GM12878 (cell line): Measurements from ENCODE around the gene TIPIN. TPM values are rescaled to one million over a fixed set of nuclear protein-coding genes. Genes with fewer than 3 reads are reported as not detected.

Source experiments
- CEBPB ChIP-seq, 2 experiments: fragments of 150-350 bp in 1 of 2; IDR thresholded peaks; 2 replicates each; pipeline ENCODE4 v1.6.1; 2012 to 2014; ENCODE audit warnings: low read depth in 2 of 2, low read length in 2 of 2, borderline replicate concordance in 1 of 2, inconsistent platforms in 1 of 2
- CTCF ChIP-seq, 3 experiments: IDR thresholded peaks in 2 of 3; conservative IDR thresholded peaks in 1 of 3; 2 replicates each; pipeline ENCODE4 v1.5.1; 2011; ENCODE audit warnings: low read depth in 3 of 3, low read length in 3 of 3, mild to moderate bottlenecking in 3 of 3, control low read depth in 2 of 3, moderate library complexity in 2 of 3, inconsistent platforms in 1 of 3, mixed read lengths in 1 of 3; ENCODE audit not compliant: control insufficient read depth in 2 of 3, insufficient read depth in 1 of 3; ENCODE audit errors: extremely low read depth in 1 of 3
- EGR1 ChIP-seq, 2 experiments: IDR thresholded peaks; 1 replicate in 1 of 2; 2 replicates in 1 of 2; pipeline ENCODE4 v1.6.1; 2011 to 2012; ENCODE audit warnings: low read depth in 2 of 2, low read length in 2 of 2, borderline replicate concordance in 1 of 2, mild to moderate bottlenecking in 1 of 2, moderate library complexity in 1 of 2
- ETV6 ChIP-seq, 2 experiments: fragments of 450-650 bp in 1 of 2; IDR thresholded peaks in 1 of 2; conservative IDR thresholded peaks in 1 of 2; 2 replicates each; pipeline ENCODE4 v1.6.1; 2014; ENCODE audit warnings: antibody characterized with exemption in 1 of 2, borderline replicate concordance in 1 of 2, low read depth in 1 of 2, mild to moderate bottlenecking in 1 of 2, moderate library complexity in 1 of 2
- FOXK2 ChIP-seq: fragments of 450-650 bp; IDR thresholded peaks from 2 replicates; pipeline ENCODE4 v1.6.1; 2017; ENCODE audit warnings: mild to moderate bottlenecking, moderate library complexity
- HSF1 ChIP-seq: fragments of 150-350 bp; IDR thresholded peaks from 2 replicates; pipeline ENCODE4 v1.6.1; 2014; ENCODE audit warnings: mild to moderate bottlenecking, low read depth, low read length
- IRF4 ChIP-seq: IDR thresholded peaks from 2 replicates; pipeline ENCODE4 v1.6.1; 2011; ENCODE audit warnings: low read depth, low read length
- MYB ChIP-seq: fragments of 150-350 bp; IDR thresholded peaks from 2 replicates; pipeline ENCODE4 v1.6.1; 2014; ENCODE audit warnings: mild to moderate bottlenecking, low read depth, low read length, borderline replicate concordance
- NFYA ChIP-seq: IDR thresholded peaks from 2 replicates; pipeline ENCODE4 v1.6.1; 2011; ENCODE audit warnings: low read depth, mild to moderate bottlenecking, low read length, improper control_type of control experiment, borderline replicate concordance
- PBX3 ChIP-seq: IDR thresholded peaks from 2 replicates; pipeline ENCODE4 v1.6.1; 2011; ENCODE audit warnings: mild to moderate bottlenecking, low read depth, low read length, moderate library complexity; ENCODE audit not compliant: insufficient replicate concordance
- POLR2A ChIP-seq: IDR thresholded peaks from 2 replicates; pipeline ENCODE4 v1.6.1; 2011; ENCODE audit warnings: low read depth, mild to moderate bottlenecking, low read length
- REST ChIP-seq: IDR thresholded peaks from 2 replicates; pipeline ENCODE4 v1.6.1; 2012; ENCODE audit warnings: mild to moderate bottlenecking, low read depth, low read length
- SIN3A ChIP-seq: IDR thresholded peaks from 2 replicates; pipeline ENCODE4 v1.6.1; 2012; ENCODE audit warnings: low read depth, low read length, improper control_type of control experiment
- SMC3 ChIP-seq: IDR thresholded peaks from 2 replicates; pipeline ENCODE4 v1.6.1; 2011; ENCODE audit warnings: low read length, improper control_type of control experiment, borderline replicate concordance
- TBL1XR1 ChIP-seq: IDR thresholded peaks from 2 replicates; pipeline ENCODE4 v1.6.1; 2012; ENCODE audit warnings: low read depth, low read length, improper control_type of control experiment
- YY1 ChIP-seq: IDR thresholded peaks from 2 replicates; pipeline ENCODE4 v1.6.1; 2011; ENCODE audit warnings: low read depth, mild to moderate bottlenecking, low read length
- polyA plus RNA-seq, 11 experiments: library from polyadenylated mRNA; depleted of rRNA in 4 of 11; unstranded in 6 of 11; stranded (reverse) in 5 of 11; fragments of >200 nt; fragmentation: Nextera tagmentation in 4 of 11; fragmentation: Illumina TruSeq in 1 of 11; extraction: Ambion mirVana in 4 of 11; extraction: Trizol in 1 of 11; gene quantifications; 1 replicate in 1 of 11; 2 replicates in 10 of 11; pipeline versions ENCODE4 v1.2.1 to v1.2.3, GENCODE V29; 2011 to 2016; ENCODE audit warnings: inconsistent platforms in 2 of 11, missing spikeins in 2 of 11, low read depth in 1 of 11
- total RNA-seq, 4 experiments: library from RNA; depleted of rRNA in 3 of 4; stranded (reverse); fragments of >200 nt in 3 of 4; fragmentation: Illumina TruSeq in 1 of 4; extraction: Trizol in 1 of 4; gene quantifications; 2 replicates each; pipeline versions ENCODE4 v1.2.1 to v1.2.3, GENCODE V29; 2013 to 2021
- TF ChIP-seq, protein P1 (sequence below): fragments of 450-650 bp; IDR thresholded peaks from 2 replicates; pipeline ENCODE4 v1.6.1; 2018; ENCODE audit warnings: mild to moderate bottlenecking, low read depth, moderate library complexity; ENCODE audit not compliant: partially characterized antibody

Gene TIPIN
- total and polyA plus RNA-seq, 10 of the 15 experiments (the other 5 are each of a cell fraction or from before 2014, with no cell fraction given) = 21.1 to 69.2 (median 47.0) TPM

DNA sequence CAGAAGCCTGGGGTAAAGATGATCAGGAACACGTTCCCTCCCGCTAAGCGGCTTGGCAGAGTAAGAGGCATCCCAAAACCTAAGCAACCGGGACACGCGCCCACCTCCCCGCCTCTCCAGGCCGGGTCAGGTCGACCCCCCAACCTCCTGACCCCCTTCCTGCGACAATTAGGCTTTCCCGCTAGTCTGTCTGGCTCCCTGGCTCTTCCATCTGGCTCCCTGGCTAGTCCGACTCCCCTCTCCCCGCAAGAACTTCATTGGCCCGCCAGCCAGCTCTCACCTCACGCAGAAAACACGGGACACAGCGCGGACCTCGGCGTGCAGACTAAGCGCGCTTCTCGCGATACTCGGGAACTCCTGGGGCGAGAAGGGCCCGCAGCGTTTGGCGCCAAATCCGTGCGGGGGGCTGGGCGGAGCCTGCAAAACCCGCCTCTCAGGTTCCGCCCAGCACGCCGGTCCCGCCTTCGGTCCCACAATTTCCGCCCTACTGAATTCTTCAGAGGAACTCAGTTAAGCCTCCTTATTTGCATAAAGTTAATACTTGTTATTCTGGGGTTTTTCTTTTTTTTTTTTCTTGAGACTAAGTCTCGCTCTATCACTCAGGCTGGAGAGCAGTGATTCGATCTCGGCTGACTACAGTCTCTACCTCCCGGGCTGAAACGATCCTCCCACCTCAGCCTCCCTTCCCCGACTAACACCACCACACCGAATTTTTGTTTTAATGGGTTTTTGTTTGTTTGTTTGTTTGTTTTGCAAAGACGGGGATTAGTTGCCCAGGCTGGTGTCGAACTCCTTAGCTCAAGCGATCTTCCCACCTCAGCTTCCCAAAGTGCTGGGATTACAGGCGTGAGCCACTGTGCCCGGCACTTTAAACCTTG is at the start of gene TIPIN (continued):
- TF ChIP-seq PBX3 = no peak
- TF ChIP-seq ETV6 (conservative IDR thresholded peaks at IDR 0.05 in 1 of 2, IDR thresholded peaks at IDR 0.05 in 1 of 2; ENCODE audit: borderline replicate concordance in 1 of 2, low read depth in 1 of 2) = no peak
- peak; percentile 85; the same call in 1 of the 2 replicates for TF ChIP-seq SIN3A
- TF ChIP-seq FOXK2 = no peak
- no peak for TF ChIP-seq NFYA
- TF ChIP-seq YY1 = no peak
- no peak for TF ChIP-seq MYB
- no peak for TF ChIP-seq CEBPB (IDR thresholded peaks at IDR 0.05; ENCODE audit: borderline replicate concordance in 1 of 2, low read depth in 2 of 2, low read length in 2 of 2)
- TF ChIP-seq REST = no peak
- TF ChIP-seq HSF1 = no peak
- no peak for TF ChIP-seq CTCF (IDR thresholded peaks at IDR 0.05 in 2 of 3, conservative IDR thresholded peaks at IDR 0.05 in 1 of 3; ENCODE audit: control insufficient read depth in 2 of 3, extremely low read depth in 1 of 3, insufficient read depth in 1 of 3, low read depth in 3 of 3, low read length in 3 of 3)
- no peak for TF ChIP-seq SMC3
- TF ChIP-seq, protein P1, sequence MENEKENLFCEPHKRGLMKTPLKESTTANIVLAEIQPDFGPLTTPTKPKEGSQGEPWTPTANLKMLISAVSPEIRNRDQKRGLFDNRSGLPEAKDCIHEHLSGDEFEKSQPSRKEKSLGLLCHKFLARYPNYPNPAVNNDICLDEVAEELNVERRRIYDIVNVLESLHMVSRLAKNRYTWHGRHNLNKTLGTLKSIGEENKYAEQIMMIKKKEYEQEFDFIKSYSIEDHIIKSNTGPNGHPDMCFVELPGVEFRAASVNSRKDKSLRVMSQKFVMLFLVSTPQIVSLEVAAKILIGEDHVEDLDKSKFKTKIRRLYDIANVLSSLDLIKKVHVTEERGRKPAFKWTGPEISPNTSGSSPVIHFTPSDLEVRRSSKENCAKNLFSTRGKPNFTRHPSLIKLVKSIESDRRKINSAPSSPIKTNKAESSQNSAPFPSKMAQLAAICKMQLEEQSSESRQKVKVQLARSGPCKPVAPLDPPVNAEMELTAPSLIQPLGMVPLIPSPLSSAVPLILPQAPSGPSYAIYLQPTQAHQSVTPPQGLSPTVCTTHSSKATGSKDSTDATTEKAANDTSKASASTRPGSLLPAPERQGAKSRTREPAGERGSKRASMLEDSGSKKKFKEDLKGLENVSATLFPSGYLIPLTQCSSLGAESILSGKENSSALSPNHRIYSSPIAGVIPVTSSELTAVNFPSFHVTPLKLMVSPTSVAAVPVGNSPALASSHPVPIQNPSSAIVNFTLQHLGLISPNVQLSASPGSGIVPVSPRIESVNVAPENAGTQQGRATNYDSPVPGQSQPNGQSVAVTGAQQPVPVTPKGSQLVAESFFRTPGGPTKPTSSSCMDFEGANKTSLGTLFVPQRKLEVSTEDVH = peak; percentile 97
- TF ChIP-seq IRF4 = no peak
- 0 out of 2 replicates have a peak, but pooled peaks have one; percentile 30 for TF ChIP-seq TBL1XR1
- peak; percentile 97 for TF ChIP-seq POLR2A
- no peak for TF ChIP-seq EGR1 (IDR thresholded peaks at IDR 0.05; ENCODE audit: borderline replicate concordance in 1 of 2, low read depth in 2 of 2, low read length in 2 of 2)
